GM21786 (cell line): ENCODE data around the gene OR10A4.
"Not testable (repeated sequence)": the region's sequence is repeated elsewhere in the genome, so short reads cannot be mapped to it uniquely, and the experiment has no call there.

Experiments used
- ATAC-seq: cut with Tn5 transposase; IDR thresholded peaks from one replicate; pipeline ENCODE4 v1.9.1; 2021; ENCODE audit not compliant: unreplicated experiment

The OR10A4 gene, protein sequence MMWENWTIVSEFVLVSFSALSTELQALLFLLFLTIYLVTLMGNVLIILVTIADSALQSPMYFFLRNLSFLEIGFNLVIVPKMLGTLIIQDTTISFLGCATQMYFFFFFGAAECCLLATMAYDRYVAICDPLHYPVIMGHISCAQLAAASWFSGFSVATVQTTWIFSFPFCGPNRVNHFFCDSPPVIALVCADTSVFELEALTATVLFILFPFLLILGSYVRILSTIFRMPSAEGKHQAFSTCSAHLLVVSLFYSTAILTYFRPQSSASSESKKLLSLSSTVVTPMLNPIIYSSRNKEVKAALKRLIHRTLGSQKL

GRCh38 chr11:6876325-6876724 is at the start of gene OR10A4:
TSS of gene OR10A4 (plus strand) at chr11:6876625. CDS start at chr11:6876648, 23 bp downstream.
- no peak for ATAC-seq

- no peak for ATAC-seq
Observed at GRCh38 chr11:6828103-6828502, 48.3 kb upstream of the OR10A4 start.

GRCh38 chr11:6833356-6833755 is 43.1 kb upstream of the OR10A4 start:
- no peak for ATAC-seq

DNA sequence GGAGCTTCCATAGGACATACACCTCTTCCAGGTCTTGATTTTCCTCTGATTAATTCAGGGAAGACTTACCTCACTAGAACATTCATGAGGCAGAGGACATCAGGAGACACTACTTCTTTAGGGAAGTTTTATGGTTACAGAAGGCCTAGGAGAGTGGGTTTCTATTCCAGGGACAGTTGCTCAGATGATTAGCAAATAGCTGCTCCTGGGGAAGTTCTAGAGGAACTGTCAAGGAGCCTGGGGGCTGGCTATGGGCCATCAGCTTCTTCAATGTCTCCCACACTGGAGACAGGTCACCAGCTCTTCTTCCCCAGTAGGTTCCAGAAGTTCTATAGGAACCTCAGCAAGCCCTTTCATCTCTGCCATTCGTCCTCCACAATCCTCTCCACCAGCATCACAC is 42.4 kb upstream of the OR10A4 start:
- ATAC-seq: no peak

- ATAC-seq: no peak
Observed at GRCh38 chr11:6841694-6842093, 34.7 kb upstream of the OR10A4 start.

GRCh38 chr11:6843670-6844069 is 32.8 kb upstream of the OR10A4 start:
- no peak for ATAC-seq

GRCh38 chr11:6844356-6844755 is 32.1 kb upstream of the OR10A4 start:
- ATAC-seq: no peak

- no peak for ATAC-seq
Observed at GRCh38 chr11:6845383-6845782, 31.0 kb upstream of the OR10A4 start, which contains the start of gene OR10A5. TSS of gene OR10A5 (plus strand) at chr11:6845683. CDS start at chr11:6845683, 0 bp downstream.

- ATAC-seq: no peak
Observed at GRCh38 chr11:6850526-6850925, 25.9 kb upstream of the OR10A4 start.

- ATAC-seq: not testable (repeated sequence)
Observed at GRCh38 chr11:6854801-6855200, 21.6 kb upstream of the OR10A4 start.

DNA sequence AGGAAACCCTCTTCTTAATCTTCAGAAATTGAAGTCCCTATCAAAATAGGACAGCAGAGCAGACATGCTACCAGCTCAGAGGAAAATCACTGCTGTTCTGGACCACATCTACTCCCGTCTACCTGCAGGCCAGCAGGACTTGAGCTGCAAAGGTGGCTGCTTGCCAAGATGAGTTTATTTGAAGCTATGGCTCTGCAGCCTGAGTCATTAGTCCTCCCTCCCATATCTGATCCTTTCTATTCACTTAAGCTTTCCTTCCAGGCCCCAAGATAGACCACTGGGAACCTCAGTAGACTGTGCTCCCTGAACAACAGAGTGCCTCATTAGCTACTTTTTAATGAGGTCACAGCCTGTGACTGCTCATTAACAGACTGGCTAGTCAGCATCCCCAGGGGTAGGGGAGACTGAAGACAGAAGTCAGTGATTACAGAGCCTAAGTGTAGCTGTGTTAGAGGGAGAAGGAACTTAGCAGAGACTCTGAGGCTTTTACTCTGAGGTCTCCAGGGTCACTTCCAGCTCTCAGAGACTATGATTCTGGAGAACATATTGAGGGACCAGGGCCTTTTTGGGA is 20.4 kb upstream of the OR10A4 start:
- ATAC-seq: no peak

GRCh38 chr11:6856871-6857270 is 19.6 kb upstream of the OR10A4 start:
- ATAC-seq: no peak

- no peak for ATAC-seq
Observed at GRCh38 chr11:6862961-6863360, 13.5 kb upstream of the OR10A4 start, which contains the start of gene OR10A2. TSS of gene OR10A2 (plus strand) at chr11:6863057. CDS start at chr11:6869755, 6,698 bp downstream.

DNA sequence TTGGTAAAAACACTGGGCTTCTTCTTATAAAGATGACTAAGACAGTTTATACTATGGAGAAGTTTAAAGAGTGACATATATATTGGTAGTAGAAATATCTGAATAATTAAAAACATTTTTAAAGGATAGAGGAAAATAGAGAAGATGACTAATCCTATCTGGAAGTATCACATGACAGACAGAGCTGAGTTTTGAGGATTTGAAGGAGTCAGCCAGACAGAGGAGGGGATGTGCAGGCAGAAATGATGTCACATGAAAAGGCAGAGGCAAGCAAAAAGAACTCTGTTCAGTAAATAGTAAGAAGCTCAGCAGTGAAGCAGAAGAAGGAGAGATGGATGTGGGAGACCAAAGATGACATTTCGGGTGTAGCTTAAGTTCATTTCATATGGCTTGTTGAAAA is 12.0 kb upstream of the OR10A4 start:
- ATAC-seq: no peak

DNA sequence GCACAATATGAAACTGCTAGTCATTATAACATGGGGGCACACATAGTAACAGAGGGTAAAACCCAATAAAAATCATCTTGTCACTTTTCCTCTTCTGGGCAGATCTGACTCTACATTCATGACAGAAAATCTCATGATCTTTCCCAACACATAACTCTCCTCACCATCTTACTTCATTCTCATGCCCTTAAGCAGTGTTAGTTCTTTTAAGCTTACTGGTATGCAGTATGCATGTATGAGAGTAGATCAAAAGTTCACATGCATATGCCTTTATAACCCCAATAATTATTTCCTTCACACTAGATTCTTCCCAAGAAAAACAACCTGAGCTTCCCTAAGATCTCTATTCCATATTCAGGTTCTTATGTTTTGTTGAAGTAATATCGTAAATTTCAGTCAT is 5.1 kb upstream of the OR10A4 start:
- no peak for ATAC-seq

- no peak for ATAC-seq
Observed at GRCh38 chr11:6875761-6876160, 664 bp upstream of the OR10A4 start.

DNA sequence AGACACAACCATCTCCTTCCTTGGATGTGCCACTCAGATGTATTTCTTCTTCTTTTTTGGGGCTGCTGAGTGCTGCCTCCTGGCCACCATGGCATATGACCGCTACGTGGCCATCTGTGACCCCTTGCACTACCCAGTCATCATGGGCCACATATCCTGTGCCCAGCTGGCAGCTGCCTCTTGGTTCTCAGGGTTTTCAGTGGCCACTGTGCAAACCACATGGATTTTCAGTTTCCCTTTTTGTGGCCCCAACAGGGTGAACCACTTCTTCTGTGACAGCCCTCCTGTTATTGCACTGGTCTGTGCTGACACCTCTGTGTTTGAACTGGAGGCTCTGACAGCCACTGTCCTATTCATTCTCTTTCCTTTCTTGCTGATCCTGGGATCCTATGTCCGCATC is 489 bp downstream of the OR10A4 start:
- ATAC-seq: no peak

GRCh38 chr11:6882751-6883150 is 6.3 kb downstream of the OR10A4 start:
- no peak for ATAC-seq

GRCh38 chr11:6887711-6888110 is 11.3 kb downstream of the OR10A4 start:
- not testable (repeated sequence) for ATAC-seq

GRCh38 chr11:6888830-6889229 is 12.4 kb downstream of the OR10A4 start:
- ATAC-seq: no peak

DNA sequence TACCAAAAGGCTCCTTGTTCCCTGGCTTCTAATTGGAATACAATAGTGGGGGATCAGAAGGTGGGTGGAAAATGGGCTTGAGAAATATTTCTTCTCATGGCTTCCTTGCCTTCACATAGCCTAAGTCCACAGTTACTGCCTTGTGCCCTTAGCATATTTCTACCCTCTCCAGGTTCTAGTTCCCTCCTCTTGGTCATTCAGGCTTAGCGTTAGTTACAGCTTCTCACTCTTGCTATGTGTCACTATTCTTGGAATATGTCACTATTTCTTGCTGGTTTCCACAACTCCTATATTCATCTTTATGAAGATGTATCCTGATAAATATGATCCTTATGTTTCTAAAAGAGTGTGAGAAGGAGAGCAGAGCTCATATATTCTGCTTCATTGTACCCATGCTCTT is 13.4 kb downstream of the OR10A4 start:
- ATAC-seq: no peak

DNA sequence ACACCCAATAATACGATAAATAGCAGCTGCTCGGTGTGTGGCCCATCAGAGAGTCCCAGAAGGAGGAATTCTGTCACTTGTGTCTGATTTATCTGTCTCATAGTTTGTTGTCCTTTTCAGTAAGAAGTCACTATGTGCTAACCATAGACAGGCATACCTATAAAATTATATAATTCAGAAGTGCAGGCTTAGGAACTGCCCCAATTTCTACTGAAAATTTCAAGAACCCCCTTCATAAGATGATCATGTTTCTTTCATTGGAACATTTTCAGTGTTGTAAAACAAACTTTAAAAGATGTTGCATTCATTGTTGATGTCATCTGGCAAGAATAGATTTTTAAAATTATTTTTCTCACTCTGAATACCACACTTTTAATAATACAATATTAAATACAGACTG is 16.0 kb downstream of the OR10A4 start, which contains the start of gene OR2D2:
TSS of gene OR2D2 (minus strand) at position 101 of the 400 bp plus-strand sequence. CDS start at position 101, 0 bp downstream.
- ATAC-seq: no peak
